ENCODE results near the gene TCP11X2.
"Not testable (repeated sequence)": the region's sequence is repeated elsewhere in the genome, so short reads cannot be mapped to it uniquely, and the experiment has no call there.

TCP11X2 gene

GRCh38 chrX:102471762-102472220 lies at the start of gene TCP11X2:
TCP11X2 (minus strand) TSS chrX:102471812.
- not testable (repeated sequence) for DNase-seq

GRCh38 chrX:102517326-102517725 lies 45.7 kb upstream of the TCP11X2 start:
- no peak for DNase-seq

- DNase-seq, result peak; percentile 9 to 43
These were observed 44.6 kb upstream of the TCP11X2 start, which contains the start of gene TMSB15A for GRCh38 chrX:102515975-102516941. TMSB15A (minus strand) TSS chrX:102516739.

GRCh38 chrX:102514536-102514935 lies 42.9 kb upstream of the TCP11X2 start:
- no peak for DNase-seq

DNA sequence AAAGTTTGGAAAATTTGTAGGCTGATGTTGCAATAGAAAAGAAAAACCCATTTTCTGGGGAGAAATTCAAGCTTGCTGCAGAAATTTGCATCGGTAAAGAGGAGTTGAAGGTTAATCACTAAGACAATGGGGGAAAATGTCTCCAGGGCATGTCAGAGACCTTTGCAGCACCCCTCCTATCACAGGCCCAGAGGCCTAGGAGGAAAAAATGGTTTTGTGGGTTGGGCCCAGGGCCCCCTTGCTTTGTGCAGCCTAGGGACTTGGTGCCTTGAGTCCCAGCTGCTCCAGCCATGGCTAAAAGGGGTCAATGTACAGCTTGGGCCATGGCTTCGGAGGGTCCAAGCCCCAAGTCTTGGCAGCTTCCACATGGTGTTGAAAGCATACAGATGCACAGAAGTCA lies 27.1 kb upstream of the TCP11X2 start:
- DNase-seq, result no peak

GRCh38 chrX:102491766-102492165 lies 20.2 kb upstream of the TCP11X2 start:
- no peak for DNase-seq

DNA sequence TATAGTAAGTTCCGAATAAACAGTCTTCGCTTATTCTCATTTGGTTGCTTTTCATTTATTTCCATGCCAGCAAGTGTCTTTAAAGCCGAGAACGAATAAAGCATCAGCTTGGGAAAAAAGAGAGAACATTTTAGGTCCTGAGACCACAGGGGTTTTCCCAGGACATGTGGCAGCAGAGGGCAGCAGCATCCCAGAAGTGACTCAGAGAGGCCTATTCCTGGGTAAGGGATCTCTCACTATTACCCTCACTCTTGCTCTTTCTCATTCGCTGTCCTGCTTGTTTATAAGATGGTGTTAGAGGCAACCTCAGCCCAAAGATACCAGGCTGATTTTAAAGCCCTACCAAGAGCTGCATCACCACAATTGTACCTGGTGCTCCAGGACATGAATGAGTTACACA lies 7.2 kb upstream of the TCP11X2 start:
- not testable (repeated sequence) for DNase-seq

DNA sequence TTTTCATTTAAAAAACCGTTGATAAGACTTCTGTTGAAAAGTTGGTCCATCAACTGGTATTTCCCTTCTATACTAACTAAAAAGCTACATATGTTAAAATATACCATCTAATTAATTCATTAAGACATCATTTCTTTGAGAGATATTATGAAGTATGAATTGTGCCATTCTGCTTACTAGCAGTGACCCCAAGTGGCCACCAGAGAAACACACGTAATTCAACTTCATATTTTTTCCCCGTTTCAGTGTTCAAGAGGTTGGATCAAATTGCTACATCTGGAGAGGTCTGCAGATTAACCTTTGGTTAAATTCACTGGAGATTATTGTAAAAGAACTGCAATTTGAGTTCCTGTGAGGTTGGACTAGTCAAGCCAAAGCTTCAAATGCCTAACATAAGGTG lies 1.4 kb downstream of the TCP11X2 start:
- not testable (repeated sequence) for DNase-seq

- not testable (repeated sequence) for DNase-seq
These were observed 13.0 kb downstream of the TCP11X2 start for GRCh38 chrX:102458615-102459014.

GRCh38 chrX:102439908-102440307 lies 31.7 kb downstream of the TCP11X2 start, which contains the start of gene NXF2B:
NXF2B (minus strand) TSS chrX:102440008; CDS start chrX:102380036, 59,972 bp downstream.
- not testable (repeated sequence) for DNase-seq

GRCh38 chrX:102414493-102414892 lies 57.1 kb downstream of the TCP11X2 start:
- not testable (repeated sequence) for DNase-seq

All from hippocampal formation (tissue), 2 donors.